HG03521 (cell line): Measurements from ENCODE around the gene DTNB.
A peak's percentile ranks its signal among the peaks of the same experiment; 100 is the strongest.
"Not testable (repeated sequence)": the region's sequence is repeated elsewhere in the genome, so short reads cannot be mapped to it uniquely, and the experiment has no call there.

Source experiments
- ATAC-seq: cut with Tn5 transposase; IDR thresholded peaks from one replicate; pipeline ENCODE4 v1.9.1; 2021; ENCODE audit warnings: mild to moderate bottlenecking, moderate library complexity; ENCODE audit not compliant: unreplicated experiment

DTNB gene

DNA sequence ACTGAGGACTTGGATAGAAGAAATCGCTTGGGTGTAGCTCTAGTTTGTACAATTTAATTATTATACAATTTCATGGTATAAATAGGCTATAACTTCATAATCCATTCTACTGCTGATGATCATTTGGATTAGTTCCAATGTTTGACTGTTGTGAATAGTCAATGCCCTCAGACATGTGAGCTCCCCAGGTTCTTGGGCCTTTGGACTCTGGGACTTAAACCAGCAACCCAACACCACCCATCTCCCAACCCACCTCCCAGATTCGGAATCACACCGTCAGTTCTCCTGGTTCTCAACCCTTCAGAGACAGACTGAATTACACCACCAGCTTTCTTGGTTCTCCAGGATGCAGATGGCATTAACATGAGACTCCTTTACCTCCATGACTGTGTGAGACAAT, 247.1 kb downstream of the DTNB start:
- no peak for ATAC-seq

DNA sequence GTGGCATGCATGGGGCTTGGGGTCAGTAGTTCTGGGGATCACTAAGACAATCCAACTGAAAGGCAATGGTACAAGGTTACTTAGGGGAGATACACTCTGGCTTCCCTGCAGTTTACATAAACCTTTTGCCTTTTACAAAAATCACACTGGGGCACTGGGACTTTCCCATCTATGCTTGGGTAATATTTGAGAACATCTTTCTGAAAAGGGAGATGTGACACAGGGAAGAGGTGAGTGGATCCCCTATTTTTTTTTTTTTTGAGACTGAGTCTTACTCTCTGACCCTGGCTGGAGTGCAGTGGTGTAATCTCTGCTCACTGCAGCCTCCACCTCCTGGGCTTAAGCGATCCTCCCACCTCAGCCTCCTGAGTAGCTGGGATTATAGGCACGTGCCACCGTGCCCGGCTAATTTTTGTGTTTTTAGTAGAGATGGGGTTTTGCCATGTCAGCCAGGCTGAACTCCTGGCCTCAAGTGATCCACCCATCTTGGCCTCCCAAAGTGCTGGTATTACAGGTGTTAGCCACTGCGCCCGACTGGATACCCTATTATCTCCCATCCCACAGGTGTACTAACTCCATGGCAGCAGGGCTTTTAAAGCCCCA, 248.8 kb downstream of the DTNB start:
- no peak for ATAC-seq

GRCh38 chr2:25421820-25422411, 251.5 kb downstream of the DTNB start:
- ATAC-seq, result no peak

DNA sequence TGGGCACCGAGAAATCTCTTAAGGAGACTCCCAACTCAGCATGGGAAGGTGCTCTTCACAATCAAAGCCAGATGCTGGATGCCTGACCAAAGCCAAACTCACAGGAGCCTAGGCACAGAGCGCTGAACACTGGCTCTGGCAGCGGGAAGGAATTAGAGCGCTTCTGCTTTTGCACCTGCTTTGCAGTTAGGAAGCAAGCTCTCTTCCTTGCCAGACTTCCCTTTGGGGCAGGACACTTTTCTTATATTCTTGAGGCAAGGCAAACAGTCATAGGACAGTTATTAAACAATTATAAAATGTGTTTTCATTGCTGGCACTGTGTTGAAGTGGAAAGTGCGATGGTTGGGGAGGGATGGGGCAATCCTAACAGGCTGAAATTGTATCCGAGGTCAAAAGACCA, 252.1 kb downstream of the DTNB start:
- no peak for ATAC-seq

DNA sequence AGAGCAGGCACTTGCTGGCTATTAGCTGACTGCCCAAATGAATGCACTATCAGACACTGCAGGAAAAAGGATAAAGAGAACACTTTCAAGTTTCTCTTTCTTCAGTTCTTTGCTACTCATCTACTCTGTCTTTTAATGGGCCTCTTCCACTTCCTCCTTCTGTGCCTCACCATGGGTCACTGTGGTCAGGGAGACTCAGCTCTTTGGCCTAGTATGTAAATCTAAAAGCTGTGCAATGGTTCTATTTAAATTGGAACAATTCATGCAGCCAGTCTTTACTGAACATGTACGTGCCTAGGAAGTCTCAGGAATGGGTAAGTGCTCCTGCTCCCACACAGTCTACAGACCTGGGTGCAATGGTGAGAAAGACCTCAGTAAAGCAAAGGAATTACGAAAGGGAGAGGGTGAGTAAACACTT, 252.5 kb downstream of the DTNB start:
- ATAC-seq, result peak; percentile 43

- peak; percentile 65 for ATAC-seq
These were observed 253.6 kb downstream of the DTNB start for GRCh38 chr2:25419678-25420242.

- no peak for ATAC-seq
These were observed 254.3 kb downstream of the DTNB start for GRCh38 chr2:25418944-25419677.

- ATAC-seq, result no peak
These were observed 255.5 kb downstream of the DTNB start for GRCh38 chr2:25417715-25418369.

DNA sequence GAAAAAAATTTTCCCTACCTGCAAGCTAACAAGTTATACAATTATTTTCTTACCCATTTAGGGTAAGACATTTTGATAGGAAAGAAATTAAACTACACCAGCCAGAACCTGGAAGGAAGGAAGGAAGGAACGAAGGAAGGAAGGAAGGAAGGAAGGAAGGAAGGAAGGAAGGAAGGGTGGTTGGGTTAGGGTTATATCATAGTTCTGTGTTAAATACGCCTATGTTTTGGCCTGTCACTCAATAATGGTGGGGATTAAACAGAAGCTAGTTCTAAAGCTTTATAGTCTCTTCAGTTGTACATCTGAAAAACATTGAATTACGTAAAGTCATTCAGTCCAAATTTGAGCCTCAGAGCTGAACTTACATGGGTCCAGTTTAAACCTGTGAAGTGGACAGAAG, 256.7 kb downstream of the DTNB start:
- ATAC-seq, result no peak

DNA sequence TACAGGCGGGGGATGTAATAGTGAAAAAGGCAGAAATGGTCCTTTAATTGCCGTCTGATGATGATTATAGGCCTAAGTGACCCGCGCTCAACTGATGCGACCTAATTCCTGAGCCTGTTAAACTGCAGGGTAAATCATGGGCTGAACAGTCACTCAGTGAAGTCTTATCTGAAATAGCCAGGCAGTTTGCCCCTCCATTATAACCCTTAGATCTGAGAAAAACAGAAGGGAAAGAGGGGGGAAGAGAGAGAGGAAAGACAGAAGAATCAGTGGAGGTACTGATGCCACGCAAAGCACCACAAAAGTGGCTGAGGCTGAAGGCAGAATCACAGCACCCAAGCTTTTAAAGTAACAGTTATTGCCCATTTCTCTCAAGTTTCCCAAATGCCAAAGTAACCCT, 258.6 kb downstream of the DTNB start:
- ATAC-seq, result no peak

- ATAC-seq, result not testable (repeated sequence)
These were observed 260.0 kb downstream of the DTNB start for GRCh38 chr2:25413409-25413808.

- no peak for ATAC-seq
These were observed 261.6 kb downstream of the DTNB start for GRCh38 chr2:25411753-25412152.

DNA sequence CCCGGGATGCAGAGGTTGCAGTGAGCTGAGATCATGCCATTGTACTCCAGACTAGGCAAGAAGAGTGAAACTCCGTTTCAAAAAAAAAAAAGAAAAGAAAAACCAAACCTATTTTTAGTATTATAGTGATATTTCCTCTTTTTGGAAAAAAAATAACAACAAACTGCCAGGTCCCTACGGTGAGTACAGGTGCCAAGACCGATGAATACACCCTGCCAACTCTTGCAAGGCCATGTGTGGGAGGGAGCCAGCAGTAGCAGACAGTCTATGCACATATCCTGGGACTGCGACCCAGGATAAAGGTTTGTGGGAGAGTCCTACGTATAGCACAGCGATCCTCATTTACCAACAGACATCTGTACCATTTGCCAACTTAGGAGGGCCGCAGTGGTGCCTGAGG, 262.1 kb downstream of the DTNB start:
- ATAC-seq, result no peak

GRCh38 chr2:25410370-25410769, 263.0 kb downstream of the DTNB start:
- ATAC-seq, result no peak

GRCh38 chr2:25409468-25409867, 263.9 kb downstream of the DTNB start:
- ATAC-seq, result no peak

DNA sequence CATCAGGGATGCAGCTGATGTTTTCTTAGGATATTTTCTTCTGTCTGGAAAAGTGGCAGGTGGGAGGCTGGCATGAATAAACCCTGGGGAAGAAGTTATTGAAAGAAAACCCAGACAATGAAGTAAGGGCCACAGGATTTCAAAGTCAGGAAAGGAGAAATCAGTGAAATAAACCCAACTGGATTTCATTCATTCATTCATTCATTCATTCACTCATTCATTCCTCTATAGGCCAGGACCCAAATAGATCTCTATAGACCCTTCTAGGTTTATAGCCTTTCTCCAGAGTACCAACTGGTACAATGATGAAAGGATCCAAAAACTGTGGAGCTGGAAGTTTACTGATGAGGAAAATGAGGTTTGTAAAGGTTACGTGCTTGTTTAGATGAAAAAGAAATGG, 264.3 kb downstream of the DTNB start:
- ATAC-seq, result no peak

- ATAC-seq, result no peak
These were observed 267.6 kb downstream of the DTNB start for GRCh38 chr2:25405611-25406295.

DNA sequence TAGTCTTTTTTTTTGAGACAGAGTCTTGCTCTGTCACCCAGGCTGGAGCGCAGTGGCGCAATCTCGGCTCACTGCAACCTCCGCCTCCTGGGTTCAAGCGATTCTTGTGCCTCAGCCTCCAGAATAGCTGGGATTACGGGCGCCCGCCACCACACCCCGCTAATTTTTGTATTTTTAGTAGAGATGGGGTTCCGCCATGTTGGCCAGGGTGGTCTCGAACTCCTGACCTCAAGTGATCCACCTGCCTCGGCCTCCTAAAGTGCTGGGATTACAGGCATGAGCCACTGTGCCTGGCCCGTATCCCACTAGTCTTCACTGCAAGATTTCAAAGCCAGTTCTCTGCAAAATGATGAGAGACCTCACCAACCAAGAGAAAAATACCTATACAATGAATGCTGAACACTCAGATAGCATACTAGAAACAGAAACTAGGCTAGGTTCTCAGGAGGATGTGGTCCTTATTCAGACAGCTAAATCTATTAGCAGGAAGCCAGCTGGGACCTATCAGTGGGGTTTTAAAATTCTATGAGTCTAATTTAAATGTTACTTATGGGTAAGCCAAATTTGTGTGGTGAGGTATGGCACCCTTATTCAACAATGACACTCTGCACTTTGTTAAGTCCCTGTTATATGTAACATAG, 270.1 kb downstream of the DTNB start:
- peak; percentile 73 for ATAC-seq

GRCh38 chr2:25402477-25402876, 270.9 kb downstream of the DTNB start:
- peak; percentile 40 for ATAC-seq

DNA sequence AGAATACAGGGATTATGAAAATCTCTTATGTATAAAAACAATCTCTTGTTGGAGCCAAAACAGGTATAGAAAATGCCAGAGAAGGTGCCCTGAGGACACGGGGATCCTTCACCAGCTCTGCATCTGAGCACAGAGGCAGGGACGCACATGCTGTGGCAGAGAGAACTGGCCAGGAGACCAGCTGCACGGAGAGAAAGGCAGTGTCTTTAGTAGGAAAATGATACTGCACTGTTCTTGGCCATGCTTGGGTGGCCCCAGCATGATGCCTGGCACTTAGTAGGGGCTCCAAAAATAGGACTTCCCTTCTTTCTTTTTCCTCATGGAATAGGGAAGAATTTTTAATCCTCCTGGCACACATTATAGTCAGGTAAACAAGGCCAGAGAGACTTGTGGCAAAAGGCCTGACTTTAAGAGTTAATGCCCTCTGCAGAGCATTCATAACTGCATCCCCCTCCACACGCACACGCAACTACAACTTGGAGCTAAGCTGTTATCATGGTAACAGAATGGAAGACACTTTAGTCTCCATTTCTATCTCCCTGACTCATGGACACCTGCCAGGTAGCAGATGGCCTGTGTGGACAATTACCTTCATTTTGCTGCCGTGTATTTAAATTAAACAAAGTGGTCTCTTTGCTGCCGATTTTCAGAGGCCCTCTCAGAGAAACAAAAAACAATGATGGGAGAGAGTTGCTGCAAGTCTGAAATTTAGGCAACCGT, 271.9 kb downstream of the DTNB start:
- no peak for ATAC-seq
